GM18951 (cell line): ENCODE measurements around the gene CIAO2B.

Source experiments
- POLR2A ChIP-seq: IDR thresholded peaks from 4 replicates; pipeline ENCODE4 v1.6.1; 2011; ENCODE audit warnings: mild to moderate bottlenecking; ENCODE audit not compliant: insufficient read length, insufficient read depth; ENCODE audit errors: extremely low read depth
- in situ Hi-C: fragments of 300-500 bp; cut with MboI; formaldehyde crosslinking; loops from one replicate; pipeline ENCODE4 v1.12.0; 2022; ENCODE audit warnings: low sequenced_read_pairs, mixed read lengths, inconsistent platforms; ENCODE audit not compliant: unreplicated experiment

The CIAO2B gene

GRCh38 chr16:66895999-66896398 lies 38.2 kb downstream of the CIAO2B start:
- no peak for TF ChIP-seq POLR2A
- in situ Hi-C loops = no loop called here

- in situ Hi-C loops = no loop called here
- no peak for TF ChIP-seq POLR2A
Measured at GRCh38 chr16:66895689-66895979, 38.6 kb downstream of the CIAO2B start.

GRCh38 chr16:66894948-66895688 lies 39.1 kb downstream of the CIAO2B start:
- TF ChIP-seq POLR2A = no peak
- in situ Hi-C loops = no loop called here

- in situ Hi-C loops = no loop called here
- no peak for TF ChIP-seq POLR2A
Measured at GRCh38 chr16:66894055-66894454, 40.1 kb downstream of the CIAO2B start.

GRCh38 chr16:66891797-66892196 lies 42.4 kb downstream of the CIAO2B start:
- in situ Hi-C loops = no loop called here
- no peak for TF ChIP-seq POLR2A

GRCh38 chr16:66891360-66891759 lies 42.8 kb downstream of the CIAO2B start:
- in situ Hi-C loops = no loop called here
- no peak for TF ChIP-seq POLR2A

GRCh38 chr16:66890799-66891198 lies 43.4 kb downstream of the CIAO2B start:
- in situ Hi-C loops = no loop called here

GRCh38 chr16:66889622-66890021 lies 44.6 kb downstream of the CIAO2B start:
- in situ Hi-C loops = no loop called here
- TF ChIP-seq POLR2A = no peak

More at GRCh38 chr16:66890799-66891198, 43.4 kb downstream of the CIAO2B start:
- TF ChIP-seq POLR2A = no peak

GRCh38 chr16:66888647-66889615 lies 45.3 kb downstream of the CIAO2B start:
- in situ Hi-C loops = no loop called here
- no peak for TF ChIP-seq POLR2A

GRCh38 chr16:66886914-66887313 lies 47.3 kb downstream of the CIAO2B start:
- in situ Hi-C loops = no loop called here
- TF ChIP-seq POLR2A = no peak

GRCh38 chr16:66886321-66886720 lies 47.9 kb downstream of the CIAO2B start:
- in situ Hi-C loops = no loop called here
- no peak for TF ChIP-seq POLR2A

- TF ChIP-seq POLR2A = no peak
- in situ Hi-C loops = no loop called here
Measured at GRCh38 chr16:66885491-66885890, 48.7 kb downstream of the CIAO2B start.

GRCh38 chr16:66882702-66883101 lies 51.5 kb downstream of the CIAO2B start:
- in situ Hi-C loops = no loop called here
- no peak for TF ChIP-seq POLR2A
